ENCODE results near the gene LRP2BP. TPM values are rescaled to one million over a fixed set of nuclear protein-coding genes. Genes with fewer than 3 reads are reported as not detected.

The LRP2BP gene
- total and polyA plus RNA-seq, 5 donors from 2014 or later = 0.54 to 3.5 (median 1.0) TPM

GRCh38 chr4:185405296-185405999, 9.7 kb upstream of the LRP2BP start:
- no peaks in the 10 kb centered on the region for H3K4me1 ChIP-seq (ENCODE audit: control insufficient read depth, insufficient read depth, low read length, poor library complexity, severe bottlenecking)
- peaks cover 39% of the 10 kb centered on the region for H3K36me3 Mint-ChIP-seq
- no peak overlapping the region for H3K27ac ChIP-seq (ENCODE audit: insufficient read depth, low read length, poor library complexity, severe bottlenecking)
- ATAC-seq (ENCODE audit: low read depth in 2 of 2) (no peak), DNase-seq (no peak)
- peaks cover 0 to 6% (median 2%) of the 10 kb centered on the region in 4 donors for H3K4me1 Mint-ChIP-seq
- peaks cover 28% of the 10 kb centered on the region for H3K36me3 ChIP-seq (ENCODE audit: control insufficient read depth, insufficient read depth, low read length)
- H3K4me3 ChIP-seq (ENCODE audit: low read depth, low read length) = no peak overlapping the region
- no peaks in the 10 kb centered on the region for H3K27me3 Mint-ChIP-seq
- no peaks in the 10 kb centered on the region for H3K9me3 Mint-ChIP-seq
- no peaks in the 10 kb centered on the region for H3K27me3 ChIP-seq (ENCODE audit: control insufficient read depth, insufficient read depth, low read length)
- no peak overlapping the region for H3K27ac Mint-ChIP-seq
- no peaks in the 10 kb centered on the region for H3K9me3 ChIP-seq (ENCODE audit: control insufficient read depth in 2 of 2, low read length in 2 of 2)
- H3K4me3 Mint-ChIP-seq = no peak overlapping the region

DNA sequence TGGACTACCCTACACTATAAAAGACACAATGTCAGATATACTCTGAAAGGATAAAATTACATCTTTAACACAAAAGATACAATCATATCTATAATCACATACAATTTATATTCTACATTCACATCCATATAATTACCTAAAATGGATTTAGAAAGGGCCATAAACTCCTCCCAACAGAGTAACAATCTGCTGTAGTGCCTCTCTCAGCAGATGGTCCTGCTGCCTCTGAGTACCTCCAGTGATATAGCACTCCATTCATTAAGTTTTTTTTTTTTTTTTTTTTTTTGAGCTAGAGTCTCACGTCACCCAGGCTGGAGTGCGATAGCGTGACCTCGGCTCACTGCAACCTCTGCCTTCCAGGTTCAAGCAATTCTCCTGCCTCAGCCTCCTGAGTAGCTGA, 8.3 kb upstream of the LRP2BP start:
- Histone ChIP-seq H3K9me3 (ENCODE audit: control insufficient read depth in 2 of 2, low read length in 2 of 2) (no peaks in the 10 kb centered on the region), H3K27me3 (ENCODE audit: control insufficient read depth, insufficient read depth, low read length) (no peaks in the 10 kb centered on the region), H3K27ac (ENCODE audit: insufficient read depth, low read length, poor library complexity, severe bottlenecking) (no peak overlapping the region), H3K4me3 (ENCODE audit: low read depth, low read length) (no peak overlapping the region), H3K4me1 (ENCODE audit: control insufficient read depth, insufficient read depth, low read length, poor library complexity, severe bottlenecking) (no peaks in the 10 kb centered on the region), H3K36me3 (ENCODE audit: control insufficient read depth, insufficient read depth, low read length) (peaks cover 37% of the 10 kb centered on the region)
- Mint-ChIP-seq H3K4me1 (peaks cover 0 to 7% (median 3%) of the 10 kb centered on the region in 4 donors), H3K36me3 (peaks cover 45% of the 10 kb centered on the region), H3K9me3 (no peaks in the 10 kb centered on the region), H3K4me3 (no peak overlapping the region), H3K27me3 (no peaks in the 10 kb centered on the region), H3K27ac (peak overlapping the region in 1 of 3 donors; percentile 55)
- ATAC-seq (ENCODE audit: low read depth in 2 of 2) = no peak
- no peak for DNase-seq

GRCh38 chr4:185399466-185399865, 3.7 kb upstream of the LRP2BP start:
- Mint-ChIP-seq H3K27ac (no peak overlapping the region), H3K36me3 (peaks cover 31% of the 10 kb centered on the region), H3K4me1 (peaks cover 11 to 33% (median 18%) of the 10 kb centered on the region in 4 donors), H3K9me3 (no peaks in the 10 kb centered on the region), H3K4me3 (no peak overlapping the region), H3K27me3 (no peaks in the 10 kb centered on the region)
- ATAC-seq (ENCODE audit: low read depth in 2 of 2) = no peak
- Histone ChIP-seq H3K9me3 (ENCODE audit: control insufficient read depth in 2 of 2, low read length in 2 of 2) (no peaks in the 10 kb centered on the region), H3K4me1 (ENCODE audit: control insufficient read depth, insufficient read depth, low read length, poor library complexity, severe bottlenecking) (peaks cover 15% of the 10 kb centered on the region), H3K27me3 (ENCODE audit: control insufficient read depth, insufficient read depth, low read length) (no peaks in the 10 kb centered on the region), H3K27ac (ENCODE audit: insufficient read depth, low read length, poor library complexity, severe bottlenecking) (no peak overlapping the region), H3K4me3 (ENCODE audit: low read depth, low read length) (no peak overlapping the region), H3K36me3 (ENCODE audit: control insufficient read depth, insufficient read depth, low read length) (peaks cover 27% of the 10 kb centered on the region)
- DNase-seq = no peak

DNA sequence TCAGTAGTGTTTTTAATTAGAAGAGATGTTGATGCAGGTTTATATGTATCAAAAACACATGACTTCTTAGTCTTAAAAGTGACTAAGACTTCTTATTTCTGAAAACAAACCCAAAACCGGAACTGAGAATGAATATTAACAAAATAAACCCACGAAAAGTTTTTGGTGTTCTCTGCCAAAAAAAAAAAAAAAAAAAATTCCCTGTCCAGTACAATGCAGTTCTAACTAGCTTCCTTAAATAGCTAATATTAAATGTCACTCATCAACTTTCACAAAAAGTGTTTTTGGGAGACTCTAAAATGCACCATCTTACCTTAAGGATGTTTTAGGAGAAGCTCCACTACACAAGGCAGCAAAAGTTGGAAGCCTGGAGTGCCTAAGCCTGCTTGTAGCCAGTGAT, 2.9 kb upstream of the LRP2BP start:
- no peak for ATAC-seq (ENCODE audit: low read depth in 2 of 2)
- Histone ChIP-seq H3K27me3 (ENCODE audit: control insufficient read depth, insufficient read depth, low read length) (no peaks in the 10 kb centered on the region), H3K36me3 (ENCODE audit: control insufficient read depth, insufficient read depth, low read length) (peaks cover 27% of the 10 kb centered on the region), H3K4me1 (ENCODE audit: control insufficient read depth, insufficient read depth, low read length, poor library complexity, severe bottlenecking) (peaks cover 21% of the 10 kb centered on the region), H3K9me3 (ENCODE audit: control insufficient read depth in 2 of 2, low read length in 2 of 2) (no peaks in the 10 kb centered on the region), H3K4me3 (ENCODE audit: low read depth, low read length) (no peak overlapping the region), H3K27ac (ENCODE audit: insufficient read depth, low read length, poor library complexity, severe bottlenecking) (no peak overlapping the region)
- Mint-ChIP-seq H3K9me3 (no peaks in the 10 kb centered on the region), H3K36me3 (peaks cover 27% of the 10 kb centered on the region), H3K4me3 (peak overlapping the region in 1 of 4 donors; percentile 54), H3K4me1 (peaks cover 13 to 40% (median 25%) of the 10 kb centered on the region in 4 donors), H3K27ac (no peak overlapping the region), H3K27me3 (no peaks in the 10 kb centered on the region)
- DNase-seq = no peak

DNA sequence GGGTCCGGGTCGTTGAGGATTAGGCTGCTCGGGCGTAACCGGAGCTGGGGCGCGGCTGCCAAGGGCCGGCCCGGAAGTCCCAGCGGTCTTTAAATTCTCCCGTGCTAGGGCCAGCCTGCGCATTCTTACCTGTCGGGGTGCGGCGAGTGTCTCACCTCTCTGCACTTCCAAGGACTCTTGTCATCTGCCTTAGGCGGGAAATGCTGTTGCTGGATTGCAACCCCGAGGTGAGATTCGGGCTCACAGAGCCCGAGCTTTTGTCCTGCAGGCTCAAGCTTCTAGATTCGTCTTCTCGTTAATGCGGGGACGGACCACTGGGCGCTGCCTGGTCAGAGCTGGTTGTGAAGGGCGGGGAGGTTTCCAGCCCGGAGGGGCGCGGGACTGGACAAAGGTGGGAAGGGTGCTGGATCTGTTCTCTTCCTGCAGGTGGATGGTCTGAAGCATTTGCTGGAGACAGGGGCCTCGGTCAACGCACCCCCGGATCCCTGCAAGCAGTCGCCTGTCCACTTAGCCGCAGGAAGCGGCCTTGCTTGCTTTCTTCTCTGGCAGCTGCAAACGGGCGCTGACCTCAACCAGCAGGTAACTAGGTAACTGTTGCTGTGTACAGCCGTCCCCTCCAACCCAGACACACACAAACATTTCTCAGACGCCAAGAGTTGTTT, 1.1 kb upstream of the LRP2BP start, which contains the start of gene ANKRD37:
Gene ANKRD37, plus strand, starts transcription at position 118 of the 662 bp plus-strand sequence. Its CDS starts 83 bp downstream, at position 201.
- DNase-seq (no peak), ATAC-seq (ENCODE audit: low read depth in 2 of 2) (no peak)
- peaks cover 11 to 40% (median 28%) of the 10 kb centered on the region in 4 donors for H3K4me1 Mint-ChIP-seq
- no peaks in the 10 kb centered on the region for H3K9me3 ChIP-seq (ENCODE audit: control insufficient read depth in 2 of 2, low read length in 2 of 2)
- peak within 1 kb of the TSS; percentile 94 to 100 (median 96) for H3K4me3 Mint-ChIP-seq
- no peaks in the 10 kb centered on the region for H3K27me3 ChIP-seq (ENCODE audit: control insufficient read depth, insufficient read depth, low read length)
- peaks cover 21% of the 10 kb centered on the region for H3K4me1 ChIP-seq (ENCODE audit: control insufficient read depth, insufficient read depth, low read length, poor library complexity, severe bottlenecking)
- H3K9me3 Mint-ChIP-seq = no peaks in the 10 kb centered on the region
- peak within 1 kb of the TSS; percentile 99 for H3K4me3 ChIP-seq (ENCODE audit: low read depth, low read length)
- H3K27ac Mint-ChIP-seq = peak within 1 kb of the TSS; percentile 98 to 100 (median 99)
- no peaks in the 10 kb centered on the region for H3K27me3 Mint-ChIP-seq
- H3K27ac ChIP-seq (ENCODE audit: insufficient read depth, low read length, poor library complexity, severe bottlenecking) = peak within 1 kb of the TSS; percentile 99
- H3K36me3 ChIP-seq (ENCODE audit: control insufficient read depth, insufficient read depth, low read length) = peaks cover 21% of the 10 kb centered on the region
- H3K36me3 Mint-ChIP-seq = peaks cover 22% of the 10 kb centered on the region

DNA sequence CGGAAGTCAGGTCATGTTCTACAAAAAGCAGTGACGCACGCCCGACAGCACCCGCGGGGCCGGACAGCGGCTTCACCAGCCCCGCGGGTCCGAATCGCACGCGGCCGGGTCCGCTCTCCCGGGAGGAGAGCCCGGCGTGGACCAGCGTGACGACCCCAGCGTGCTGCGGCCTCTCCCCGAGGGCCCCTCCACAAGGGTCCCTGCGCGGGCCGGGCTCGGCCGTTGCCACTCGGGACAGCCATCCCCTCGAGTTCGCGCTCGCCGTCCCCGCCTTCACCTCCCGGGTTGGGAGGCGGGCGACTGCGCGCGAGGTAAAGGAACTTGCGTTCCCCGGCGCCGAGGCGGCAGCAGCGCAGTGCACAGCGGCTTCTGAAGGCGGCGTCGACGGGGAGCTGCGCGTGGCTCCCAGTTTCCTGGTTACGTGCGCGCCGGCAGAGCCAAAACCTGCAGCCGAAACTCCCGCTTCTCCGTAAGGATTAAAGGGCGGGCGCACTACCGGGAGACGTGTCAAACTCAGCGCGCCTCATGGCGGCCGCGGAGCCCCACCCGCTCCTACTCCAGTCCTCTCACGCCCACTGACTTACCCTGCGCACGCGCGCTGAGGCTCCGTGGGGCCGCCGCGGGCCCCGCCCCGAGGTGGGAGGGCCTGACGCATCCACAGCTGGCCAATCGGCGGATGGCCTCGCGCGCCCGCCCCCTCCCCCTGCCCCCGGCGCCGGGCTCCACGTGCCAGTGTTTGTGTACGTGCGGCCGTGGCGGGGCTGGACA, 416 bp upstream of the LRP2BP start:
- Histone ChIP-seq H3K4me3 (ENCODE audit: low read depth, low read length) (peak overlapping the region; percentile 99), H3K27ac (ENCODE audit: insufficient read depth, low read length, poor library complexity, severe bottlenecking) (peak overlapping the region; percentile 99), H3K36me3 (ENCODE audit: control insufficient read depth, insufficient read depth, low read length) (peaks cover 14% of the 10 kb centered on the region), H3K27me3 (ENCODE audit: control insufficient read depth, insufficient read depth, low read length) (no peaks in the 10 kb centered on the region), H3K9me3 (ENCODE audit: control insufficient read depth in 2 of 2, low read length in 2 of 2) (no peaks in the 10 kb centered on the region), H3K4me1 (ENCODE audit: control insufficient read depth, insufficient read depth, low read length, poor library complexity, severe bottlenecking) (peaks cover 21% of the 10 kb centered on the region)
- H3K27ac Mint-ChIP-seq = peak overlapping the region; percentile 98 to 100 (median 99)
- peaks cover 10 to 40% (median 30%) of the 10 kb centered on the region in 4 donors for H3K4me1 Mint-ChIP-seq
- DNase-seq (peak; percentile 94 to 97 (median 96)), ATAC-seq (ENCODE audit: low read depth in 2 of 2) (peak; percentile 90 to 94)
- H3K9me3 Mint-ChIP-seq = no peaks in the 10 kb centered on the region
- H3K36me3 Mint-ChIP-seq = peaks cover 19% of the 10 kb centered on the region
- peak overlapping the region; percentile 94 to 100 (median 96) for H3K4me3 Mint-ChIP-seq
- no peaks in the 10 kb centered on the region for H3K27me3 Mint-ChIP-seq

DNA sequence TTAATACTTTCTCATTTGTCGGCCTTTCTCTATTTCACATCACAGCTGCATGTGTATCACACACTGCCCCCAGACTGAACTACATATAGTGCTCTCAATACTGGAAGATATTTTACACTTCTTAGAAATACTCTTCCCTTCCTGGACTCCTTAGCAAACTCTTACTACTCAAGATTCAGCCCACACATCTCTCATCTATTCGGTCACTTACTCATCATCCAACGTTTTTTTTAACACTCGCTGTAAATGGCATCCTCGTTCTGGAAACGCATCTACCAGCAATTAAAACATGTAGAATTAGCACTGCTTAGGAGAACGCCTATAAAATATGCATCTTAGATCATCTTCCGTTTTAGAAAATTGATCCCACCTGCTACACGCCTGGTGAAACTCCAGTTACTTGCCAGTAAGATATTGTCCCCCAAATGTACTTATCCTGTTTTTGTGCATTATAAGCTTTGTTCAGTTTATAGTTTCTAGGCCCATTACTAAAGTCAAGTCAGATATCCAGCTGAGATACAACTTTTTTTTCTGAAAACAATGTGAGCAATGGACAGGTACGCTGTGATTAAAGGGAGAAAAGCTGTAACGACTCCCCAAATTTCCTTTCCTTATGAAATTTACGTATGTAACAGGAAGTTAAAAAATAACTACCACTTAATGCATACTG, 1.0 kb downstream of the LRP2BP start:
- DNase-seq = peak in 1 of 3 donors; percentile 59
- peak overlapping the region; percentile 85 to 100 (median 99) for H3K27ac Mint-ChIP-seq

More for the DNA sequence above, 1.0 kb downstream of the LRP2BP start:
- Mint-ChIP-seq H3K4me1 (peaks cover 11 to 39% (median 30%) of the 10 kb centered on the region in 4 donors), H3K27me3 (no peaks in the 10 kb centered on the region), H3K4me3 (peak overlapping the region; percentile 94 to 100 (median 96)), H3K9me3 (no peaks in the 10 kb centered on the region), H3K36me3 (peaks cover 10% of the 10 kb centered on the region)
- Histone ChIP-seq H3K27me3 (ENCODE audit: control insufficient read depth, insufficient read depth, low read length) (no peaks in the 10 kb centered on the region), H3K36me3 (ENCODE audit: control insufficient read depth, insufficient read depth, low read length) (peaks cover 3% of the 10 kb centered on the region), H3K4me3 (ENCODE audit: low read depth, low read length) (peak overlapping the region; percentile 99), H3K4me1 (ENCODE audit: control insufficient read depth, insufficient read depth, low read length, poor library complexity, severe bottlenecking) (peaks cover 21% of the 10 kb centered on the region), H3K27ac (ENCODE audit: insufficient read depth, low read length, poor library complexity, severe bottlenecking) (peak overlapping the region; percentile 99), H3K9me3 (ENCODE audit: control insufficient read depth in 2 of 2, low read length in 2 of 2) (no peaks in the 10 kb centered on the region)
- ATAC-seq (ENCODE audit: low read depth in 2 of 2) = no peak

Data from CD4-positive, CD25-positive, alpha-beta regulatory T cell (primary cell).